GM19452 (cell line): ENCODE results near the gene PPEF1.

ENCODE experiments used
- ATAC-seq: cut with Tn5 transposase; IDR thresholded peaks from one replicate; pipeline ENCODE4 v1.9.1; 2021; ENCODE audit not compliant: unreplicated experiment

The PPEF1 gene

DNA sequence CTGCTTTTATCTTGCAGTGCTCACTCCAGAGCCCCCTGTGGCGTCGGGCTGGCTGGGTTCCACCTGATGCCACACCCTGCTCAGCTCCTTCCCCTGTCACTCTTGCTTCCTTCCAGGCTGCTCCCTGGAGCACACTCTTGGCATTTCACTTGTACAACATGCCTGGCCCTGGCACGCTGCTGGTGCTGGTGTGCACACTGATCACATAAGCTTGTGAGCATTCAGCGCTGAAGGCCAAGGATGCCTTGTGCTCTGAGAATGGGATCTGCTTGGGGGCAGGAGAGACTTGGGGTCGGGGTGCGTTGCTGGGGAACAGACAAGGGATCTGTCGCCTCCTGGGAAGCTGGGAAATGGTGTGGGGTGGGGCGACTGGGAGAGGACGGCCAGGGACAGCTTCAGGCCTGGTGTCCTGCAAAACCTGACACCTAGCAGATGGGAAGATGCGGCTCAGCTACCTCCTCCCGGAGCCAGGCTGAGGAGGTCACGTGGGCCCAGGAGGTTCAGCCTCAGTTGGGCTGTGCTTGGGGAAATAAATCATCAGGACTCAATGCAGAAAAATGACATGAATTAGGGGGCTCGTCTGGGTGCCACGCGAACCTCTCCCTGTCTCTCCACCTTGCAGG lies 167.9 kb downstream of the PPEF1 start:
- no peak for ATAC-seq

DNA sequence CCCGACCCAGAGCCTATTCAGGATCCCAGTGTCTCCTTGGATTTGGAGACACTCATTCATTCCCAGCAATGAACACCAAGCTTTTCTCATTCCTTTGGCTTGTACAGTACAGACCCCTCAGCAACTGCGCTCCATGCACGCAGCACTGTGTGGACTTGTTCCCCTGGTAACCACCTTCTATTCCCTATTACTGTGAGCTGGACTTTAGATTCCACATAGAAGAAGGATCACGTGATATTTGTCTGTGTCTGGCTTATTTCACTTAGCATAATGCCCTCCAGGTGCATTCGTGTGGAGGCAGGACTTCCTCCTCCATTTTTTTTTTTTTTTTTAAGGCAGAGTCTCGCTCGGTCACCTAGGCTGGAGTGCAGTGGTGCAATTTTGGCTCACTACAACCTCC lies 170.0 kb downstream of the PPEF1 start:
- no peak for ATAC-seq
